ENCODE data around the gene RCAN3.

RCAN3 gene

GRCh38 chr1:24503870-24504523, 1.4 kb downstream of the RCAN3 start:
- ATAC-seq = no peak
- no peak for TF ChIP-seq ZC3H10 (CRISPR knock-in tag; IDR thresholded peaks at IDR 0.05)
- no peak for TF ChIP-seq OSR1 (CRISPR knock-in tag; IDR thresholded peaks at IDR 0.05)
- TF ChIP-seq ZFP3 (CRISPR knock-in tag; IDR thresholded peaks at IDR 0.05) = no peak
- TF ChIP-seq, protein P1, sequence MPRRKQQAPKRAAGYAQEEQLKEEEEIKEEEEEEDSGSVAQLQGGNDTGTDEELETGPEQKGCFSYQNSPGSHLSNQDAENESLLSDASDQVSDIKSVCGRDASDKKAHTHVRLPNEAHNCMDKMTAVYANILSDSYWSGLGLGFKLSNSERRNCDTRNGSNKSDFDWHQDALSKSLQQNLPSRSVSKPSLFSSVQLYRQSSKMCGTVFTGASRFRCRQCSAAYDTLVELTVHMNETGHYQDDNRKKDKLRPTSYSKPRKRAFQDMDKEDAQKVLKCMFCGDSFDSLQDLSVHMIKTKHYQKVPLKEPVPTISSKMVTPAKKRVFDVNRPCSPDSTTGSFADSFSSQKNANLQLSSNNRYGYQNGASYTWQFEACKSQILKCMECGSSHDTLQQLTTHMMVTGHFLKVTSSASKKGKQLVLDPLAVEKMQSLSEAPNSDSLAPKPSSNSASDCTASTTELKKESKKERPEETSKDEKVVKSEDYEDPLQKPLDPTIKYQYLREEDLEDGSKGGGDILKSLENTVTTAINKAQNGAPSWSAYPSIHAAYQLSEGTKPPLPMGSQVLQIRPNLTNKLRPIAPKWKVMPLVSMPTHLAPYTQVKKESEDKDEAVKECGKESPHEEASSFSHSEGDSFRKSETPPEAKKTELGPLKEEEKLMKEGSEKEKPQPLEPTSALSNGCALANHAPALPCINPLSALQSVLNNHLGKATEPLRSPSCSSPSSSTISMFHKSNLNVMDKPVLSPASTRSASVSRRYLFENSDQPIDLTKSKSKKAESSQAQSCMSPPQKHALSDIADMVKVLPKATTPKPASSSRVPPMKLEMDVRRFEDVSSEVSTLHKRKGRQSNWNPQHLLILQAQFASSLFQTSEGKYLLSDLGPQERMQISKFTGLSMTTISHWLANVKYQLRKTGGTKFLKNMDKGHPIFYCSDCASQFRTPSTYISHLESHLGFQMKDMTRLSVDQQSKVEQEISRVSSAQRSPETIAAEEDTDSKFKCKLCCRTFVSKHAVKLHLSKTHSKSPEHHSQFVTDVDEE (CRISPR knock-in tag; IDR thresholded peaks at IDR 0.05) = no peak
- no peak for TF ChIP-seq GLIS3 (CRISPR knock-in tag; IDR thresholded peaks at IDR 0.05)
- TF ChIP-seq ZNF70 (CRISPR knock-in tag; IDR thresholded peaks at IDR 0.05) = no peak
- no peak for TF ChIP-seq CSDC2 (CRISPR knock-in tag; IDR thresholded peaks at IDR 0.05)
- TF ChIP-seq POU6F1 (CRISPR knock-in tag; IDR thresholded peaks at IDR 0.05; ENCODE audit: borderline replicate concordance, low read depth) = no peak
- no peak for TF ChIP-seq ZFP30 (CRISPR knock-in tag; IDR thresholded peaks at IDR 0.05)
- TF ChIP-seq RARB (CRISPR knock-in tag; IDR thresholded peaks at IDR 0.05) = no peak
- no peak for TF ChIP-seq ESRRG (CRISPR knock-in tag; IDR thresholded peaks at IDR 0.05)
- no peak for TF ChIP-seq TCF4 (CRISPR knock-in tag; IDR thresholded peaks at IDR 0.05; ENCODE audit: borderline replicate concordance)
- TF ChIP-seq PPARA (CRISPR knock-in tag; IDR thresholded peaks at IDR 0.05; ENCODE audit: borderline replicate concordance) = no peak
- TF ChIP-seq PATZ1 (CRISPR knock-in tag; IDR thresholded peaks at IDR 0.05; ENCODE audit: borderline replicate concordance) = no peak
- no peak for TF ChIP-seq CREB5 (CRISPR knock-in tag; IDR thresholded peaks at IDR 0.05; ENCODE audit: low read depth)
- TF ChIP-seq ZNF565 (CRISPR knock-in tag; conservative IDR thresholded peaks at IDR 0.05; ENCODE audit: low read depth) = no peak
- no peak for TF ChIP-seq ZNF8 (CRISPR knock-in tag; IDR thresholded peaks at IDR 0.05)
- TF ChIP-seq ARNTL (CRISPR knock-in tag; IDR thresholded peaks at IDR 0.05; ENCODE audit: borderline replicate concordance, low read depth) = no peak
- TF ChIP-seq BACH2 (CRISPR knock-in tag; IDR thresholded peaks at IDR 0.05; ENCODE audit: borderline replicate concordance) = no peak
- TF ChIP-seq CSRNP3 (CRISPR knock-in tag; IDR thresholded peaks at IDR 0.05) = no peak

GRCh38 chr1:24504560-24504959, 1.9 kb downstream of the RCAN3 start:
- ATAC-seq = no peak
- TF ChIP-seq ARNTL (CRISPR knock-in tag; IDR thresholded peaks at IDR 0.05; ENCODE audit: borderline replicate concordance, low read depth) (no peak), ZNF8 (CRISPR knock-in tag; IDR thresholded peaks at IDR 0.05) (no peak), RARB (CRISPR knock-in tag; IDR thresholded peaks at IDR 0.05) (no peak), ZFP3 (CRISPR knock-in tag; IDR thresholded peaks at IDR 0.05) (no peak), ZNF70 (CRISPR knock-in tag; IDR thresholded peaks at IDR 0.05) (no peak), CSDC2 (CRISPR knock-in tag; IDR thresholded peaks at IDR 0.05) (no peak), TCF4 (CRISPR knock-in tag; IDR thresholded peaks at IDR 0.05; ENCODE audit: borderline replicate concordance) (no peak), TOX (CRISPR knock-in tag; IDR thresholded peaks at IDR 0.05; ENCODE audit: borderline replicate concordance) (no peak), PATZ1 (CRISPR knock-in tag; IDR thresholded peaks at IDR 0.05; ENCODE audit: borderline replicate concordance) (no peak), CSRNP3 (CRISPR knock-in tag; IDR thresholded peaks at IDR 0.05) (no peak)
